ENCODE data around the gene MED23. TPM values are rescaled to one million over a fixed set of nuclear protein-coding genes. Genes with fewer than 3 reads are reported as not detected.

Gene MED23
- total RNA-seq, 4 donors from 2014 or later = 20.1 to 29.0 (median 25.2) TPM

GRCh38 chr6:131642987-131643611 lies 15.1 kb upstream of the MED23 start:
- DNase-seq (ENCODE audit: low spot score in 2 of 2) = no peak
- 33 to 47% methylated on average over 3 of the region's 3 CpGs for WGBS, 2 donors

GRCh38 chr6:131642565-131642964 lies 14.5 kb upstream of the MED23 start:
- 86 to 93% methylated on average over 6 of the region's 6 CpGs for WGBS, 2 donors
- no peak for TF ChIP-seq POLR2A (IDR thresholded peaks at IDR 0.05)
- no peak for TF ChIP-seq CTCF (IDR thresholded peaks at IDR 0.05)
- intact Hi-C loops (cut with DNase I; ENCODE audit: low total_unique reads) = no loop called here

More at GRCh38 chr6:131642987-131643611, 15.1 kb upstream of the MED23 start:
- intact Hi-C loops (cut with DNase I; ENCODE audit: low total_unique reads) = no loop called here
- TF ChIP-seq CTCF (IDR thresholded peaks at IDR 0.05) (no peak), POLR2A (IDR thresholded peaks at IDR 0.05) (no peak)
- no peak overlapping the region for H3K4me3 ChIP-seq (ENCODE audit: low read depth, poor library complexity, severe bottlenecking)

GRCh38 chr6:131641554-131641953 lies 13.5 kb upstream of the MED23 start:
- 96 to 100% methylated on average over 1 of the region's 1 CpG for WGBS, 2 donors
- intact Hi-C loops (cut with DNase I; ENCODE audit: low total_unique reads) = no loop called here
- no peak for DNase-seq (ENCODE audit: low spot score in 2 of 2)
- no peak overlapping the region for H3K4me3 ChIP-seq (ENCODE audit: low read depth, poor library complexity, severe bottlenecking)
- TF ChIP-seq POLR2A (IDR thresholded peaks at IDR 0.05) (no peak), CTCF (IDR thresholded peaks at IDR 0.05) (no peak)

More at GRCh38 chr6:131642565-131642964, 14.5 kb upstream of the MED23 start:
- H3K4me3 ChIP-seq (ENCODE audit: low read depth, poor library complexity, severe bottlenecking) = no peak overlapping the region
- no peak for DNase-seq (ENCODE audit: low spot score in 2 of 2)

- no peak for TF ChIP-seq CTCF (IDR thresholded peaks at IDR 0.05)
- no peak for TF ChIP-seq POLR2A (IDR thresholded peaks at IDR 0.05)
- no peak overlapping the region for H3K4me3 ChIP-seq (ENCODE audit: low read depth, poor library complexity, severe bottlenecking)
- intact Hi-C loops (cut with DNase I; ENCODE audit: low total_unique reads) = no loop called here
- 85 to 86% methylated on average over 3 of the region's 3 CpGs for WGBS, 2 donors
- DNase-seq (ENCODE audit: low spot score in 2 of 2) = no peak
Measured at GRCh38 chr6:131640576-131640975, 12.5 kb upstream of the MED23 start.

- H3K4me3 ChIP-seq (ENCODE audit: low read depth, poor library complexity, severe bottlenecking) = no peak overlapping the region
- 61 to 62% methylated on average over 2 of the region's 2 CpGs for WGBS, 2 donors
- TF ChIP-seq POLR2A (IDR thresholded peaks at IDR 0.05) = no peak
- TF ChIP-seq CTCF (IDR thresholded peaks at IDR 0.05) = no peak
- intact Hi-C loops (cut with DNase I; ENCODE audit: low total_unique reads) = no loop called here
- no peak for DNase-seq (ENCODE audit: low spot score in 2 of 2)
Measured at GRCh38 chr6:131640100-131640499, 12.1 kb upstream of the MED23 start.

- no peak overlapping the region for H3K4me3 ChIP-seq (ENCODE audit: low read depth, poor library complexity, severe bottlenecking)
- no peak for DNase-seq (ENCODE audit: low spot score in 2 of 2)
- no peak for TF ChIP-seq POLR2A (IDR thresholded peaks at IDR 0.05)
- TF ChIP-seq CTCF (IDR thresholded peaks at IDR 0.05) = no peak
- intact Hi-C loops (cut with DNase I; ENCODE audit: low total_unique reads) = no loop called here
- WGBS, 2 donors = 92 to 94% methylated on average over 2 of the region's 2 CpGs
Measured at GRCh38 chr6:131638013-131638412, 10.0 kb upstream of the MED23 start.

Data from lower leg skin (tissue), 4 donors.